Psoas muscle (tissue), 8 donors: ENCODE results near the gene ZNF710. TPM values are rescaled to one million over a fixed set of nuclear protein-coding genes. Genes with fewer than 3 reads are reported as not detected.

ENCODE experiments used
- ATAC-seq, 4 donors: fragments of 200-7000 bp; cut with Tn5 transposase; one replicate each; pipeline ENCODE4 v1.9.1; 2020; ENCODE audit warnings: moderate library complexity in 3 of 4, mild to moderate bottlenecking in 2 of 4
- DNase-seq, 2 donors: peaks; one replicate each; pipeline ENCODE4 v3.0.0-alpha.2; 2020
- H3K27ac ChIP-seq: fragments of 200-600 bp; one replicate; pipeline ENCODE4 v1.8.0; 2022
- H3K27me3 ChIP-seq, 3 donors: fragments of 200-600 bp in 1 of 3; one replicate each; pipeline versions ENCODE4 v1.6.1 to v1.8.0; 2013 to 2022; ENCODE audit warnings: low read length in 2 of 3, mild to moderate bottlenecking in 2 of 3, moderate library complexity in 1 of 3; ENCODE audit not compliant: insufficient read depth in 3 of 3
- H3K36me3 ChIP-seq, 2 donors: fragments of 200-600 bp in 1 of 2; one replicate each; pipeline versions ENCODE4 v1.6.1 to v1.8.0; 2013 to 2022; ENCODE audit warnings: low read depth in 1 of 2, mild to moderate bottlenecking in 1 of 2, moderate library complexity in 1 of 2; ENCODE audit not compliant: insufficient read depth in 1 of 2
- H3K4me1 ChIP-seq: fragments of 200-600 bp; one replicate; pipeline ENCODE4 v1.8.0; 2022
- H3K4me3 ChIP-seq: fragments of 200-600 bp; one replicate; pipeline ENCODE4 v1.8.0; 2022; ENCODE audit warnings: mild to moderate bottlenecking
- H3K9me3 ChIP-seq: fragments of 200-600 bp; one replicate; pipeline ENCODE4 v1.8.0; 2022
- CTCF ChIP-seq: fragments of 200-600 bp; IDR thresholded peaks from one replicate; pipeline ENCODE4 v1.8.0; 2022; ENCODE audit warnings: antibody characterized with exemption
- WGBS, 3 donors: extraction: QIAGEN DNeasy Blood & Tissue Kit; methylation state at CpG; one replicate each; pipeline versions ENCODE4 v1.1.6 to v1.1.7; 2013; 5-methylcytosine and 5-hydroxymethylcytosine counted together
- intact Hi-C, 2 donors: fragments of 100-400 bp; cut with DNase I; formaldehyde crosslinking; loops; one replicate each; pipeline versions ENCODE4 v1.11.0 to v1.14.2; 2022
- polyA plus RNA-seq, 3 donors: library from polyadenylated mRNA; stranded (reverse); fragments of 200-250 nt; gene quantifications; one replicate each; pipeline ENCODE4 v1.2.3, GENCODE V29; 2013
- total RNA-seq, 4 donors: library from RNA; stranded (reverse); fragmentation: NEBNext Ultra II Directional in 2 of 4; extraction: Animal tissue kit (Norgen Biotek cat#: 25700) in 2 of 4; gene quantifications; one replicate each; pipeline versions ENCODE4 v1.2.1 to v1.2.4, GENCODE V29; 2021 to 2023
- donor health status: healthy with polysubstance abuse.
- donor health status: DM: no; HTN: no; CAD: no; lungs with moderate emphysema.
- donor health status: Bipolar disorder and iron deficiency.
- donor health status: healthy.
- donor health status: DM: yes; HTN: yes; CAD: no.
- donor health status: DM: no; HTN: no; CAD: no.
- donor health status: DM: no; HTN: no; CAD: no.
- donor health status: DM: yes; HTN: yes; CAD: no.

Gene ZNF710
- total and polyA plus RNA-seq, 7 donors, result 1.3 to 8.1 (median 4.5) TPM

GRCh38 chr15:90114451-90114901, 113.4 kb downstream of the ZNF710 start:
- no peaks in the 10 kb centered on the region for H3K27me3 ChIP-seq
- no peak overlapping the region for H3K4me3 ChIP-seq
- ATAC-seq (no peak), DNase-seq (no peak)
- no peaks in the 10 kb centered on the region for H3K4me1 ChIP-seq
- no peak for TF ChIP-seq CTCF
- 51 to 69% (median 56%) methylated on average over 2 of the region's 2 CpGs for WGBS, 3 donors
- H3K36me3 ChIP-seq, result peaks cover 0 to 3% of the 10 kb centered on the region in 2 donors
- H3K27ac ChIP-seq, result no peak overlapping the region
- intact Hi-C loops, result no loop called here
- H3K9me3 ChIP-seq, result peaks cover 10% of the 10 kb centered on the region

- ATAC-seq, result no peak
Observed at GRCh38 chr15:90115783-90116182, 114.7 kb downstream of the ZNF710 start.

GRCh38 chr15:90119367-90119766, 118.2 kb downstream of the ZNF710 start:
- intact Hi-C loops, result no loop called here
- no peak for TF ChIP-seq CTCF
- Histone ChIP-seq H3K36me3 (peaks cover 0 to 2% of the 10 kb centered on the region in 2 donors), H3K9me3 (peaks cover 6% of the 10 kb centered on the region), H3K27me3 (no peaks in the 10 kb centered on the region), H3K4me1 (no peaks in the 10 kb centered on the region), H3K27ac (no peak overlapping the region), H3K4me3 (no peak overlapping the region)
- no peak for ATAC-seq
- DNase-seq, result no peak

More at GRCh38 chr15:90115783-90116182, 114.7 kb downstream of the ZNF710 start:
- Histone ChIP-seq H3K9me3 (peaks cover 10% of the 10 kb centered on the region), H3K36me3 (peaks cover 0 to 3% of the 10 kb centered on the region in 2 donors), H3K27ac (no peak overlapping the region), H3K4me1 (no peaks in the 10 kb centered on the region), H3K4me3 (no peak overlapping the region), H3K27me3 (no peaks in the 10 kb centered on the region)
- DNase-seq, result no peak
- intact Hi-C loops, result no loop called here
- 87 to 98% (median 96%) methylated on average over 2 of the region's 2 CpGs for WGBS, 3 donors
- no peak for TF ChIP-seq CTCF

DNA sequence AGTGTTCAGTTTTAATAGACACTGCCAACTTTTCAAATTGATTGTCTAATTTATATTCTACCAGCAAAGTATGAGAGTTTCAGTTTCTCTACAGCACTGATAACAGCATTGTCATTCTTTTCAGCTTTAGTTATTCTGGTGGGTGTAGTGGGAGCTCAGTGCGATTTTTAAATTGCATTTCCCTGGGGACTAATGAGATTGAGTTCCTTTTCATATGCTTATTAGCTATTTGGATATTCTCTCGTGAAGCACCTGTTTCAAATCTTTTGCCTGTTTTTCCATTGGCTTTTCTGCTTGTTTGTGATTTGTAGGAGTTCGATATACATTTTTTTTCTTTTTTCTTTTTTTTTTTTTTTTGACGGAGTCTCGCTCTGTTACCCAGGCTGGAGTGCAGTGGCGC, 120.0 kb downstream of the ZNF710 start:
- H3K27me3 ChIP-seq, result no peaks in the 10 kb centered on the region
- intact Hi-C loops, result no loop called here
- WGBS, 3 donors, result 69 to 78% (median 77%) methylated on average over 4 to 6 of the region's 6 CpGs
- H3K4me3 ChIP-seq, result no peak overlapping the region
- H3K9me3 ChIP-seq, result no peaks in the 10 kb centered on the region
- DNase-seq (no peak), ATAC-seq (no peak)
- H3K4me1 ChIP-seq, result peaks cover 6% of the 10 kb centered on the region
- no peak overlapping the region for H3K27ac ChIP-seq
- no peak for TF ChIP-seq CTCF
- H3K36me3 ChIP-seq, result no peaks in the 10 kb centered on the region

GRCh38 chr15:90124507-90124906, 123.4 kb downstream of the ZNF710 start:
- Histone ChIP-seq H3K27me3 (no peaks in the 10 kb centered on the region), H3K4me3 (no peak overlapping the region), H3K36me3 (no peaks in the 10 kb centered on the region), H3K9me3 (no peaks in the 10 kb centered on the region), H3K4me1 (peaks cover 16% of the 10 kb centered on the region), H3K27ac (no peak overlapping the region)
- DNase-seq, result no peak
- no peak for TF ChIP-seq CTCF
- no peak for ATAC-seq
- intact Hi-C loops, result no loop called here
